H1 (cell line): ENCODE data around the gene ACAP3. TPM values are rescaled to one million over a fixed set of nuclear protein-coding genes. Genes with fewer than 3 reads are reported as not detected.

Experiments used
- GTF2F1 ChIP-seq: IDR thresholded peaks from 2 replicates; pipeline ENCODE4 v1.6.1; 2012; ENCODE audit warnings: low read depth, low read length, improper control_type of control experiment, borderline replicate concordance
- POLR2A ChIP-seq, 2 experiments: IDR thresholded peaks; 1 replicate in 1 of 2; 2 replicates in 1 of 2; pipeline ENCODE4 v1.6.1; 2011; ENCODE audit warnings: low read depth in 2 of 2, low read length in 2 of 2, mild to moderate bottlenecking in 2 of 2; ENCODE audit errors: control extremely low read depth in 1 of 2
- SAP30 ChIP-seq: fragments of 300-600 bp; sonication (generic); IDR thresholded peaks from 2 replicates; pipeline ENCODE4 v1.7.1; 2012; ENCODE audit warnings: low read length, moderate library complexity, mild to moderate bottlenecking, inconsistent platforms; ENCODE audit not compliant: insufficient read depth, insufficient replicate concordance
- SIX5 ChIP-seq: IDR thresholded peaks from 2 replicates; pipeline ENCODE4 v1.6.1; 2011; ENCODE audit warnings: mild to moderate bottlenecking, low read depth, low read length
- polyA plus RNA-seq, 7 experiments: library from polyadenylated mRNA; depleted of rRNA in 3 of 7; stranded (reverse) in 5 of 7; unstranded in 2 of 7; fragments of >200 nt in 5 of 7; fragments of 200-250 nt in 2 of 7; gene quantifications; 1 replicate in 5 of 7; 2 replicates in 1 of 7; 4 replicates in 1 of 7; pipeline versions ENCODE4 v1.2.1 to v1.2.3, GENCODE V29; 2011 to 2013; ENCODE audit warnings: missing spikeins in 2 of 7, mixed read lengths in 2 of 7
- total RNA-seq: library from RNA; stranded (reverse); fragmentation: NEBNext Ultra II Directional; extraction: Animal tissue kit (Norgen Biotek cat#: 25700); gene quantifications from 2 replicates; pipeline ENCODE4 v1.2.1, GENCODE V29; 2021

Gene ACAP3
- total and polyA plus RNA-seq, 2 of the 8 experiments (the other 6 are each of a cell fraction or from before 2014, with no cell fraction given) = 14.8 to 28.3 TPM

DNA sequence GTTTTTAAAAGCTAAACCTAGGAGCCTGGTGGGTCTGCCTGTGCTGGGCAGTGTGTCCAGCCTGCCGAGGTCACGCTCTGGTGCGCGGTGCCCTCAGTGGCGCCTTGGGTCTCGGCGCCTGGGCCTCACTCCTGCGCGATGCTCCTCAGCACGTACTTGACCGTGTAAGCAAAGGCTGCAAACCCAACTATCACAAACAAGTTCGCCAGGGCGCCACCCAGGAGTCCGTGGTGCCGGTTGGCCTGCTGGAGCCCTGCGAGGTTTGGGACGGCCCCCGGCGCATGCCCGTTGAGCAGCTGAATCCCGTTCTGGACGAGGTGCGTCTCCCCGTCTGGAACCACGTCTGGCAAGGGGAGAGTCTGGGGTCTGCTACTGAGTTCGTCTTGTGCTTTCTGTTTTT lies 52.7 kb downstream of the ACAP3 start (continued):
- no peak for TF ChIP-seq SIX5
- no peak for TF ChIP-seq SAP30
- TF ChIP-seq POLR2A (IDR thresholded peaks at IDR 0.05; ENCODE audit: control extremely low read depth in 1 of 2, low read depth in 2 of 2, low read length in 2 of 2) = no peak
- no peak for TF ChIP-seq GTF2F1
- TF ChIP-seq, all 59 proteins: peak for 0
